ENCODE measurements around the gene SPAG16.

DNA sequence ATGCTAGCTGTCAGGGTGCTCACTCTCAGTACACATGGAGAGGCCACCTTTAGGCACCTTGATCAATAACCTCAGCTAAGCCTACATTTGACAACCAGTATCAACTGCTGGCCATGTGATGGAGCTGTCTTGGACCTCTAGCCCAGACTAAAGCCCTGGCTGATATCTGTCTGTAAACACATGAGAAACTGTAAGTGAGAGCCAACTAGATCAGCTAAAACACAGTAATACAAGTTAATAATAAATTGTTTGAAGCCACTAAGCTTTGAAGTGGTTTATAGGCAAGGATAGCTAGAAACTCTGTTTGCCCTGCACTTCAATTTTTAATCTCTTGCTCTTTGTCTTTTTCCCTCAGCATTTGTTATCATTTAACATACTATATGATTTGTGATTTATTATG is 407.1 kb downstream of the SPAG16 start:
- no peak for TF ChIP-seq POLR2A (IDR thresholded peaks at IDR 0.05)
- TF ChIP-seq, protein P1, sequence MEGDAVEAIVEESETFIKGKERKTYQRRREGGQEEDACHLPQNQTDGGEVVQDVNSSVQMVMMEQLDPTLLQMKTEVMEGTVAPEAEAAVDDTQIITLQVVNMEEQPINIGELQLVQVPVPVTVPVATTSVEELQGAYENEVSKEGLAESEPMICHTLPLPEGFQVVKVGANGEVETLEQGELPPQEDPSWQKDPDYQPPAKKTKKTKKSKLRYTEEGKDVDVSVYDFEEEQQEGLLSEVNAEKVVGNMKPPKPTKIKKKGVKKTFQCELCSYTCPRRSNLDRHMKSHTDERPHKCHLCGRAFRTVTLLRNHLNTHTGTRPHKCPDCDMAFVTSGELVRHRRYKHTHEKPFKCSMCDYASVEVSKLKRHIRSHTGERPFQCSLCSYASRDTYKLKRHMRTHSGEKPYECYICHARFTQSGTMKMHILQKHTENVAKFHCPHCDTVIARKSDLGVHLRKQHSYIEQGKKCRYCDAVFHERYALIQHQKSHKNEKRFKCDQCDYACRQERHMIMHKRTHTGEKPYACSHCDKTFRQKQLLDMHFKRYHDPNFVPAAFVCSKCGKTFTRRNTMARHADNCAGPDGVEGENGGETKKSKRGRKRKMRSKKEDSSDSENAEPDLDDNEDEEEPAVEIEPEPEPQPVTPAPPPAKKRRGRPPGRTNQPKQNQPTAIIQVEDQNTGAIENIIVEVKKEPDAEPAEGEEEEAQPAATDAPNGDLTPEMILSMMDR (IDR thresholded peaks at IDR 0.05): no peak

All from body of pancreas (tissue), 4 donors.